Peyer's patch (tissue), 4 donors: ENCODE measurements around the gene ATG13. TPM values are rescaled to one million over a fixed set of nuclear protein-coding genes. Genes with fewer than 3 reads are reported as not detected.

Experiments
- DNase-seq, 3 donors: peaks; one replicate each; pipeline ENCODE4 v3.0.0-alpha.2; 2017 to 2019
- H3K27ac ChIP-seq, 4 donors: fragments of 200-600 bp; sonication (generic); one replicate each; pipeline ENCODE4 v1.5.1; 2016 to 2019
- H3K27me3 ChIP-seq, 2 donors: fragments of 200-600 bp; sonication (generic); one replicate each; pipeline ENCODE4 v1.5.1; 2019
- H3K36me3 ChIP-seq, 3 donors: fragments of 200-600 bp; sonication (generic); one replicate each; pipeline ENCODE4 v1.5.1; 2016 to 2019
- H3K4me1 ChIP-seq, 4 donors: fragments of 200-600 bp; sonication (generic); one replicate each; pipeline ENCODE4 v1.5.1; 2016 to 2019
- H3K4me3 ChIP-seq, 4 donors: fragments of 200-600 bp; sonication (generic); 1 replicate in 3 of 4; 2 replicates in 1 of 4; pipeline ENCODE4 v1.5.1; 2016 to 2019; ENCODE audit warnings: mild to moderate bottlenecking in 1 of 4
- H3K9me3 ChIP-seq, 4 donors: fragments of 200-600 bp; sonication (generic); one replicate each; pipeline ENCODE4 v1.5.1; 2016 to 2019; ENCODE audit warnings: mild to moderate bottlenecking in 1 of 4
- CTCF ChIP-seq, 6 experiments: fragments of 450-650 bp in 4 of 6; fragments of 200-600 bp in 2 of 6; sonication (generic) in 1 of 6; IDR thresholded peaks; one replicate each; pipeline ENCODE4 v1.5.1; 2017 to 2019; ENCODE audit warnings: antibody characterized with exemption in 6 of 6, mild to moderate bottlenecking in 3 of 6, moderate library complexity in 1 of 6
- POLR2A ChIP-seq, 2 donors: fragments of 450-650 bp; IDR thresholded peaks; one replicate each; pipeline ENCODE4 v1.5.1; 2017; ENCODE audit warnings: antibody characterized with exemption in 2 of 2, mild to moderate bottlenecking in 2 of 2, moderate library complexity in 2 of 2
- total RNA-seq, 4 donors: library from RNA; depleted of rRNA; stranded (reverse); fragments of >200 nt; gene quantifications; one replicate each; pipeline ENCODE4 v1.1.0, GENCODE V29; 2016

Gene ATG13
- total RNA-seq, 4 donors from 2014 or later = 86.5 to 119 (median 106) TPM

GRCh38 chr11:46594785-46595184 lies 22.6 kb upstream of the ATG13 start:
- DNase-seq = no peak
- TF ChIP-seq POLR2A (IDR thresholded peaks at IDR 0.05) (no peak), CTCF (IDR thresholded peaks at IDR 0.05) (no peak)
- Histone ChIP-seq H3K27me3 (no peaks in the 10 kb centered on the region), H3K4me3 (peak overlapping the region in 1 of 4 donors; percentile 67), H3K9me3 (no peaks in the 10 kb centered on the region), H3K27ac (no peak overlapping the region), H3K4me1 (peaks cover 0 to 31% (median 4%) of the 10 kb centered on the region in 4 donors), H3K36me3 (no peaks in the 10 kb centered on the region)

- no peaks in the 10 kb centered on the region for H3K27me3 ChIP-seq
- no peak for DNase-seq
- H3K27ac ChIP-seq = no peak overlapping the region
- H3K9me3 ChIP-seq = no peaks in the 10 kb centered on the region
- peaks cover 0 to 7% (median 2%) of the 10 kb centered on the region in 4 donors for H3K4me1 ChIP-seq
- TF ChIP-seq CTCF (IDR thresholded peaks at IDR 0.05) = no peak
- no peak overlapping the region for H3K4me3 ChIP-seq
- H3K36me3 ChIP-seq = no peaks in the 10 kb centered on the region
These were observed 20.2 kb upstream of the ATG13 start for GRCh38 chr11:46597155-46597554.

- Histone ChIP-seq H3K27me3 (no peaks in the 10 kb centered on the region), H3K4me1 (peaks cover 0 to 2% (median 0%) of the 10 kb centered on the region in 4 donors), H3K9me3 (no peaks in the 10 kb centered on the region), H3K36me3 (no peaks in the 10 kb centered on the region), H3K4me3 (no peak overlapping the region), H3K27ac (no peak overlapping the region)
- TF ChIP-seq POLR2A (IDR thresholded peaks at IDR 0.05) (no peak), CTCF (IDR thresholded peaks at IDR 0.05) (no peak)
- no peak for DNase-seq
These were observed 19.6 kb upstream of the ATG13 start for GRCh38 chr11:46597609-46598219.

GRCh38 chr11:46599340-46600193 lies 17.8 kb upstream of the ATG13 start:
- Histone ChIP-seq H3K9me3 (no peaks in the 10 kb centered on the region), H3K4me1 (no peaks in the 10 kb centered on the region), H3K36me3 (no peaks in the 10 kb centered on the region), H3K27me3 (no peaks in the 10 kb centered on the region), H3K4me3 (no peak overlapping the region), H3K27ac (peak overlapping the region in 1 of 4 donors; percentile 22)
- no peak for DNase-seq
- no peak for TF ChIP-seq POLR2A (IDR thresholded peaks at IDR 0.05)
- no peak for TF ChIP-seq CTCF (IDR thresholded peaks at IDR 0.05)

- no peaks in the 10 kb centered on the region for H3K9me3 ChIP-seq
- no peak for DNase-seq
- H3K36me3 ChIP-seq = no peaks in the 10 kb centered on the region
- peak overlapping the region in 1 of 4 donors; percentile 22 for H3K27ac ChIP-seq
- TF ChIP-seq POLR2A (IDR thresholded peaks at IDR 0.05) = no peak
- TF ChIP-seq CTCF (IDR thresholded peaks at IDR 0.05) = no peak
- no peak overlapping the region for H3K4me3 ChIP-seq
- H3K4me1 ChIP-seq = no peaks in the 10 kb centered on the region
- H3K27me3 ChIP-seq = no peaks in the 10 kb centered on the region
These were observed 17.0 kb upstream of the ATG13 start for GRCh38 chr11:46600194-46600960.
